NB4 (cell line): ENCODE data around the gene TTC33.

Source experiments
- DNase-seq: peaks from one replicate; pipeline ENCODE4 v3.0.0; 2010; ENCODE audit warnings: low read depth
- H3K4me3 ChIP-seq: one replicate; pipeline ENCODE4 v1.5.1; 2011; ENCODE audit warnings: mild to moderate bottlenecking, low read depth, low read length, moderate library complexity
- MYC ChIP-seq: IDR thresholded peaks from 2 replicates; pipeline ENCODE4 v1.6.1; 2011; ENCODE audit warnings: low read depth, low read length
- POLR2A ChIP-seq: IDR thresholded peaks from 2 replicates; pipeline ENCODE4 v1.6.1; 2011; ENCODE audit warnings: mild to moderate bottlenecking; ENCODE audit not compliant: insufficient read length; ENCODE audit errors: extremely low read depth
- TF ChIP-seq, protein P1 (sequence below): IDR thresholded peaks from 2 replicates; pipeline ENCODE4 v1.6.1; 2011; ENCODE audit warnings: low read depth, low read length
- TF ChIP-seq, protein P2 (sequence below): IDR thresholded peaks from one replicate; pipeline ENCODE4 v1.5.1; 2012; ENCODE audit warnings: low read depth, low read length

The TTC33 gene

DNA sequence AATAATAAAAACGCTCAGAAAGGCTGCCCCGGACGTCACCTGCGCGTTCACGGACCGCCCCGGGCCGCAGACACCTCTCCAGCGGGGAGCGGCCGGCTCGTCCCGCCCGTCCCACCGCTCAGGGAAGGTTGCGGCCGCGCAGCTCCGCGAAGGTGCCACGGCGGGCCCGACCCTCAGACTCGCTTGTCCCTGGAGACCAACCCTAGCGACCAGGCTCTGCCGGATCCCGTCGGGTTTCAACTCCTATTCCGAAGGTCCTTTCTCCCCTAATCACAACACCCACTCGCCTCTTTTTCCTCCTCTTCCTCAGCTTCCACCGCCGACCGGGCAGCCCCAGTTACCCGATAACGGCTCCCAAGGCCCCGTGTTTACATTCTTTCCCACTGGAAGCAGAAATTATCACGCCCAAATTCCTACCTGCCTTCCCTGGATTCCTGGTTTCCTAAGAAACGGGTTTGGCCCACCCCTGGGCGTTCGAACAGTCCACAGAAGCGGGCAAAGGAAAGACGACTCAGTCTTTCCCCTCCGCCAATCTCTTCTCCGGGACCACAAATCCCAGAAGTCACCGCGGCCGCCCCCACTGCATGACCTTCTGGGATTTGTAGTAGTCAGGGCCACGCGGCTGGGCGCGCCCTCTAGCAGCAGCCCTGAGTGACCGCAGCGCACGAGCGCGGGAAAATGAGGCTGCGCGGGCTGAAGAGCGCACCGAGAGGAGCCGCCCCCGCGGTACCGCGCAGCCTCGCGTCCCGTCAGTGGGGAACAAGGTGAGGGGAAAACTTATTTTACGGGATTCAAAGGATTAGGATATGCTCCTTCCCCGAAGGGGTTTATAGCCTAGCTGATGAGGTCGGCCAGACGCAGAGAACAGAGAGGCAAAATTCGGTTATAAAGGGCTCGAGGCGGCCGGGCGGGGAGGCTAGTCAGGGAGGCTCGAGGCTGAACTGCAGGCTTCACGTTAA is at the start of gene TTC33:
TTC33 (minus strand) TSS at position 555 of the 959 bp plus-strand sequence. CDS start 8,943 bp downstream, outside the sequence.
- DNase-seq: peak; percentile 98
- TF ChIP-seq, protein P1, sequence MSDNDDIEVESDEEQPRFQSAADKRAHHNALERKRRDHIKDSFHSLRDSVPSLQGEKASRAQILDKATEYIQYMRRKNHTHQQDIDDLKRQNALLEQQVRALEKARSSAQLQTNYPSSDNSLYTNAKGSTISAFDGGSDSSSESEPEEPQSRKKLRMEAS: peak; percentile 97
- TF ChIP-seq MYC: peak; percentile 99
- TF ChIP-seq POLR2A: peak; percentile 48
- TF ChIP-seq, protein P2, sequence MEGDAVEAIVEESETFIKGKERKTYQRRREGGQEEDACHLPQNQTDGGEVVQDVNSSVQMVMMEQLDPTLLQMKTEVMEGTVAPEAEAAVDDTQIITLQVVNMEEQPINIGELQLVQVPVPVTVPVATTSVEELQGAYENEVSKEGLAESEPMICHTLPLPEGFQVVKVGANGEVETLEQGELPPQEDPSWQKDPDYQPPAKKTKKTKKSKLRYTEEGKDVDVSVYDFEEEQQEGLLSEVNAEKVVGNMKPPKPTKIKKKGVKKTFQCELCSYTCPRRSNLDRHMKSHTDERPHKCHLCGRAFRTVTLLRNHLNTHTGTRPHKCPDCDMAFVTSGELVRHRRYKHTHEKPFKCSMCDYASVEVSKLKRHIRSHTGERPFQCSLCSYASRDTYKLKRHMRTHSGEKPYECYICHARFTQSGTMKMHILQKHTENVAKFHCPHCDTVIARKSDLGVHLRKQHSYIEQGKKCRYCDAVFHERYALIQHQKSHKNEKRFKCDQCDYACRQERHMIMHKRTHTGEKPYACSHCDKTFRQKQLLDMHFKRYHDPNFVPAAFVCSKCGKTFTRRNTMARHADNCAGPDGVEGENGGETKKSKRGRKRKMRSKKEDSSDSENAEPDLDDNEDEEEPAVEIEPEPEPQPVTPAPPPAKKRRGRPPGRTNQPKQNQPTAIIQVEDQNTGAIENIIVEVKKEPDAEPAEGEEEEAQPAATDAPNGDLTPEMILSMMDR: peak; percentile 67
- peak within 1 kb of the TSS; percentile 87 for H3K4me3 ChIP-seq

- TF ChIP-seq MYC (no peak), POLR2A (no peak)
- TF ChIP-seq, protein P2: no peak
- TF ChIP-seq, protein P1: no peak
- H3K4me3 ChIP-seq: no peak overlapping the region
Measured at GRCh38 chr5:40801771-40802562, 46.2 kb upstream of the TTC33 start.

GRCh38 chr5:40799258-40799657 is 43.5 kb upstream of the TTC33 start:
- H3K4me3 ChIP-seq: no peak overlapping the region
- TF ChIP-seq POLR2A: no peak
- TF ChIP-seq, protein P1: no peak
- no peak for TF ChIP-seq MYC
- TF ChIP-seq, protein P2: no peak
- no peak for DNase-seq

More at GRCh38 chr5:40801771-40802562, 46.2 kb upstream of the TTC33 start:
- no peak for DNase-seq

DNA sequence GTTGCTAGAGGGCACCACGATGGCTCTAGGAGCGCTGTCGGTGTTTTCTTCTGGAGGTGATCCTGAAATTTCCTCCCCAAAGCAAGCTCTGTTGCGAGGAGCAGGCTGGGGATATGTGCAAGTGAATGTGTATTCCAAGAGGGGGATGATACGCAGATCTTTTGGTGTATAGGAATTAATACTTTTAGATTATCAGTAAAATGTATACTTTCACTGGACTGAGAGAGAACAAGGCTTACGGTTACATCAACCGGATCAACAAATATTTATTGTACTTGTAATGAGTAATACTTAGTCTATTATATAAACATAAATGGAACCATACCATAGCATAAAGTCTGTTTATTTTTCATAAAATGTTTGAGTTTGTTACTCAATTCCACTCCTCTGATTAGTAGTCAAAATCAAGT is 43.0 kb upstream of the TTC33 start:
- H3K4me3 ChIP-seq: peak overlapping the region; percentile 83
- DNase-seq: no peak
- TF ChIP-seq, protein P2: no peak
- TF ChIP-seq MYC (no peak), POLR2A (no peak)
- TF ChIP-seq, protein P1: no peak

DNA sequence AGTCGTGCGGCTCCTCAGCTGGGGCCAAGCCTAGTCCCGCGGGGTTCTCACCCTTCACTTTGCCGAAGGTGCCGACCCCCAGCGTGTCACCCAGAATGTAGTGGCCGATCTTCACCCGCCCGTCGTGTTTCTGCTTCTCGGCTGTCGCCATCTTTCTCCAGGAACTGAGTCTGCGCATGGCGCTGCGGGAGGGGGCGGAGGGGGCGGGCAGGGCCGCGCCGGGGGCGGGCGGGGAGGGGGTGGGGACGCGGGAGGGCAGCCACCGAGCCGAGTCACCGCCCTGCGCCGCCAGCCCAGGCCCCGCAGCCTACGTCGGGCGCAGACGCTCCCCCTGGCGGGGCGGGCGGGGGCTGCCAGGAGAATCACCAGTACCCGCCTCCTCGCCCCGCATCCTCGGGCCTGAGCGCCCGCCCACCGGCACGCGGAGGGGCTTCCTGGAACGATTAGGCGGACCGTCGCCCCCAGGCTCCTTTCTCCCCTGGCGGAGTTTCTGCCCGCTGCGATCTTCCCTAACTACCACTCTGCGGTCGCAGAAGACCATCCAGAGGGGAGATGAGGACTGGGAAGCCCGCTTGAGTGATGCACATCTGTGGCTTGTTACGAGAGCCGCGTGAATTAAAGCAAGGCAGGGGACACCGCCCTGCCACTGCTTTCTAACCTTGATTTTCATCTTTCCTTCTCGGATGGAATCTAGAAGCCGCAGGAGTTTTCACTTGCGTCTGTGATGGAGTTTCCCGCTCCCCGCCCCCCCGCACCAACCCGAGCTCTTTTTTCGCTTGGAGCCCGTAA is 42.4 kb upstream of the TTC33 start, which contains the start of gene PRKAA1:
PRKAA1 (minus strand) TSS at position 363 of the 789 bp plus-strand sequence; CDS start at position 178, 185 bp downstream.
- peak; percentile 90 for DNase-seq
- TF ChIP-seq, protein P1: peak; percentile 12
- peak; percentile 80 for TF ChIP-seq POLR2A
- peak; percentile 40; the same call in 1 of the 2 replicates for TF ChIP-seq MYC
- TF ChIP-seq, protein P2: peak; percentile 50
- H3K4me3 ChIP-seq: peak within 1 kb of the TSS; percentile 83
